Liver (tissue), 9 donors: ENCODE data around the gene MEAK7. TPM values are rescaled to one million over a fixed set of nuclear protein-coding genes. Genes with fewer than 3 reads are reported as not detected.

ENCODE experiments used
- DNase-seq: peaks from one replicate; pipeline ENCODE4 v3.0.0-alpha.2; 2017; ENCODE audit warnings: low spot score
- H3K27ac ChIP-seq, 2 donors: one replicate each; pipeline ENCODE4 v1.7.0; 2013; ENCODE audit warnings: inconsistent platforms in 2 of 2, low read length in 2 of 2, control low read depth in 1 of 2, low read depth in 1 of 2, mild to moderate bottlenecking in 1 of 2
- H3K27me3 ChIP-seq, 4 donors: one replicate each; pipeline versions ENCODE4 v1.6.1 to v1.7.0; 2013; ENCODE audit warnings: low read length in 3 of 4, inconsistent platforms in 1 of 4, mild to moderate bottlenecking in 1 of 4, moderate library complexity in 1 of 4; ENCODE audit not compliant: control insufficient read depth in 4 of 4, insufficient read depth in 4 of 4
- H3K36me3 ChIP-seq, 4 donors: one replicate each; pipeline versions ENCODE4 v1.6.1 to v1.7.0; 2013; ENCODE audit warnings: low read length in 3 of 4, mild to moderate bottlenecking in 3 of 4, low read depth in 1 of 4, moderate library complexity in 1 of 4; ENCODE audit not compliant: control insufficient read depth in 4 of 4, insufficient read depth in 3 of 4
- H3K4me1 ChIP-seq, 4 donors: one replicate each; pipeline versions ENCODE4 v1.6.1 to v1.7.0; 2013; ENCODE audit warnings: low read length in 3 of 4, mild to moderate bottlenecking in 3 of 4, moderate library complexity in 1 of 4; ENCODE audit not compliant: control insufficient read depth in 4 of 4, insufficient read depth in 4 of 4
- H3K4me3 ChIP-seq, 3 donors: one replicate each; pipeline versions ENCODE4 v1.6.1 to v1.7.0; 2013; ENCODE audit warnings: low read length in 3 of 3, control low read depth in 1 of 3, low read depth in 1 of 3, mild to moderate bottlenecking in 1 of 3
- H3K9ac ChIP-seq, 2 donors: one replicate each; pipeline ENCODE4 v1.7.0; 2013; ENCODE audit warnings: low read length in 2 of 2, mild to moderate bottlenecking in 2 of 2, moderate library complexity in 2 of 2, control low read depth in 1 of 2, low read depth in 1 of 2
- H3K9me3 ChIP-seq, 4 donors: one replicate each; pipeline versions ENCODE4 v1.6.1 to v1.7.0; 2013; ENCODE audit warnings: low read length in 3 of 4; ENCODE audit not compliant: control insufficient read depth in 4 of 4
- EGR1 ChIP-seq, 2 donors: IDR thresholded peaks; 2 replicates each; pipeline ENCODE4 v1.6.1; 2016 to 2018; ENCODE audit warnings: antibody characterized with exemption in 2 of 2, low read depth in 2 of 2
- FOXA1 ChIP-seq: IDR thresholded peaks from 2 replicates; pipeline ENCODE4 v1.6.1; 2016; ENCODE audit warnings: antibody characterized with exemption
- FOXA2 ChIP-seq: IDR thresholded peaks from 2 replicates; pipeline ENCODE4 v1.6.1; 2016; ENCODE audit warnings: antibody characterized with exemption
- GABPA ChIP-seq, 2 donors: IDR thresholded peaks in 1 of 2; conservative IDR thresholded peaks in 1 of 2; 2 replicates each; pipeline ENCODE4 v1.6.1; 2016; ENCODE audit warnings: antibody characterized with exemption in 2 of 2, mild to moderate bottlenecking in 1 of 2, moderate library complexity in 1 of 2
- HNF4A ChIP-seq, 2 donors: conservative IDR thresholded peaks; 2 replicates each; pipeline ENCODE4 v1.6.1; 2016; ENCODE audit warnings: antibody characterized with exemption in 2 of 2, mild to moderate bottlenecking in 2 of 2
- HNF4G ChIP-seq: IDR thresholded peaks from 2 replicates; pipeline ENCODE4 v1.6.1; 2016; ENCODE audit warnings: antibody characterized with exemption
- JUND ChIP-seq, 2 donors: IDR thresholded peaks; 2 replicates each; pipeline ENCODE4 v1.6.1; 2016; ENCODE audit warnings: antibody characterized with exemption in 2 of 2
- NR2F2 ChIP-seq: IDR thresholded peaks from 2 replicates; pipeline ENCODE4 v1.6.1; 2016; ENCODE audit warnings: antibody characterized with exemption
- RAD21 ChIP-seq, 2 donors: IDR thresholded peaks; 2 replicates each; pipeline ENCODE4 v1.6.1; 2016; ENCODE audit warnings: antibody characterized with exemption in 2 of 2, mild to moderate bottlenecking in 2 of 2
- RXRA ChIP-seq, 2 donors: IDR thresholded peaks; 2 replicates each; pipeline ENCODE4 v1.6.1; 2017 to 2018; ENCODE audit warnings: antibody characterized with exemption in 2 of 2, mild to moderate bottlenecking in 1 of 2
- SP1 ChIP-seq: IDR thresholded peaks from 2 replicates; pipeline ENCODE4 v1.6.1; 2018; ENCODE audit warnings: antibody characterized with exemption, mild to moderate bottlenecking
- TAF1 ChIP-seq: conservative IDR thresholded peaks from 2 replicates; pipeline ENCODE4 v1.6.1; 2016; ENCODE audit warnings: antibody characterized with exemption, mild to moderate bottlenecking
- YY1 ChIP-seq: IDR thresholded peaks from 2 replicates; pipeline ENCODE4 v1.6.1; 2016; ENCODE audit warnings: antibody characterized with exemption, mild to moderate bottlenecking
- WGBS: extraction: QIAGEN DNeasy Blood & Tissue Kit; methylation state at CpG from one replicate; pipeline ENCODE4 v1.1.7; 2013; 5-methylcytosine and 5-hydroxymethylcytosine counted together
- polyA plus RNA-seq, 2 donors: library from polyadenylated mRNA; stranded (reverse) in 1 of 2; unstranded in 1 of 2; fragments of 200-250 nt in 1 of 2; fragments of >200 nt in 1 of 2; fragmentation: Nextera tagmentation in 1 of 2; extraction: Ambion mirVana in 1 of 2; gene quantifications; one replicate each; pipeline versions ENCODE4 v1.2.1 to v1.2.3, GENCODE V29; 2013 to 2015
- total RNA-seq, 2 donors: library from RNA; depleted of rRNA; stranded (reverse); fragments of >200 nt; gene quantifications; one replicate each; pipeline ENCODE4 v1.2.3, GENCODE V29; 2014
- TF ChIP-seq, protein P1 (sequence below): IDR thresholded peaks from 2 replicates; pipeline ENCODE4 v1.6.1; 2016; ENCODE audit warnings: antibody characterized with exemption, mild to moderate bottlenecking
- TF ChIP-seq, protein P2 (sequence below): IDR thresholded peaks from 2 replicates; pipeline ENCODE4 v1.6.1; 2016; ENCODE audit warnings: antibody characterized with exemption
- TF ChIP-seq, protein P3 (sequence below): IDR thresholded peaks from 2 replicates; pipeline ENCODE4 v1.6.1; 2016; ENCODE audit warnings: antibody characterized with exemption
- TF ChIP-seq, protein P4 (sequence below): fragments of 150-350 bp; IDR thresholded peaks from 2 replicates; pipeline ENCODE4 v1.5.1; 2017; ENCODE audit warnings: improper control_type of control experiment, low read depth, low read length; ENCODE audit not compliant: missing input control
- donor health status: healthy.
- donor health status: healthy.
- donor health status: healthy.
- donor health status: healthy.
- donor health status: healthy.

Gene MEAK7
- total and polyA plus RNA-seq, 4 donors, result 1.3 to 4.0 (median 2.2) TPM

DNA sequence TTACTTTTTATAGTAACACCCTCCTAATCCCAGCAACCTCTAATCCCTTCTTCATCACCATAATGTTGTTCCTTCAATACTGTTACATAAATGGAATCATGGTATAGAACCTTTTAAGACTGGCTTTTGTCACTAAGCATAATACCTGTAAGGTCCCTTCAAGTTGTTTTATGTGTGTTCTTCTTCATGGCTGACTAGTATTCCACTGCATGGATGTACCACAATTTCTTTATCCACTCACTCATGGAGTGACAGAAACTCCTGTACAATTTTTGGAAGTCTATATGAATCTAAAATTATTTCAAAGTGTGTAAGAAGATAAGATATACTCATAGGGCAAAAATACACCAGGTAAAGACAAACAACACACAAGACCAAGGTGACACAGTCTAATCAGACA is 36.8 kb downstream of the MEAK7 start:
- DNase-seq, result no peak
- H3K27ac ChIP-seq, result no peak overlapping the region
- no peaks in the 10 kb centered on the region for H3K4me1 ChIP-seq
- H3K4me3 ChIP-seq, result no peak overlapping the region
- H3K9ac ChIP-seq, result no peak overlapping the region
- H3K27me3 ChIP-seq, result no peaks in the 10 kb centered on the region
- H3K36me3 ChIP-seq, result peaks cover 0 to 3% (median 0%) of the 10 kb centered on the region in 4 donors
- TF ChIP-seq SP1, result no peak
- TF ChIP-seq, protein P1, sequence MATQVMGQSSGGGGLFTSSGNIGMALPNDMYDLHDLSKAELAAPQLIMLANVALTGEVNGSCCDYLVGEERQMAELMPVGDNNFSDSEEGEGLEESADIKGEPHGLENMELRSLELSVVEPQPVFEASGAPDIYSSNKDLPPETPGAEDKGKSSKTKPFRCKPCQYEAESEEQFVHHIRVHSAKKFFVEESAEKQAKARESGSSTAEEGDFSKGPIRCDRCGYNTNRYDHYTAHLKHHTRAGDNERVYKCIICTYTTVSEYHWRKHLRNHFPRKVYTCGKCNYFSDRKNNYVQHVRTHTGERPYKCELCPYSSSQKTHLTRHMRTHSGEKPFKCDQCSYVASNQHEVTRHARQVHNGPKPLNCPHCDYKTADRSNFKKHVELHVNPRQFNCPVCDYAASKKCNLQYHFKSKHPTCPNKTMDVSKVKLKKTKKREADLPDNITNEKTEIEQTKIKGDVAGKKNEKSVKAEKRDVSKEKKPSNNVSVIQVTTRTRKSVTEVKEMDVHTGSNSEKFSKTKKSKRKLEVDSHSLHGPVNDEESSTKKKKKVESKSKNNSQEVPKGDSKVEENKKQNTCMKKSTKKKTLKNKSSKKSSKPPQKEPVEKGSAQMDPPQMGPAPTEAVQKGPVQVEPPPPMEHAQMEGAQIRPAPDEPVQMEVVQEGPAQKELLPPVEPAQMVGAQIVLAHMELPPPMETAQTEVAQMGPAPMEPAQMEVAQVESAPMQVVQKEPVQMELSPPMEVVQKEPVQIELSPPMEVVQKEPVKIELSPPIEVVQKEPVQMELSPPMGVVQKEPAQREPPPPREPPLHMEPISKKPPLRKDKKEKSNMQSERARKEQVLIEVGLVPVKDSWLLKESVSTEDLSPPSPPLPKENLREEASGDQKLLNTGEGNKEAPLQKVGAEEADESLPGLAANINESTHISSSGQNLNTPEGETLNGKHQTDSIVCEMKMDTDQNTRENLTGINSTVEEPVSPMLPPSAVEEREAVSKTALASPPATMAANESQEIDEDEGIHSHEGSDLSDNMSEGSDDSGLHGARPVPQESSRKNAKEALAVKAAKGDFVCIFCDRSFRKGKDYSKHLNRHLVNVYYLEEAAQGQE, result no peak
- TF ChIP-seq, protein P2, sequence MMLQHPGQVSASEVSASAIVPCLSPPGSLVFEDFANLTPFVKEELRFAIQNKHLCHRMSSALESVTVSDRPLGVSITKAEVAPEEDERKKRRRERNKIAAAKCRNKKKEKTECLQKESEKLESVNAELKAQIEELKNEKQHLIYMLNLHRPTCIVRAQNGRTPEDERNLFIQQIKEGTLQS, result no peak
- TF ChIP-seq NR2F2, result no peak
- TF ChIP-seq EGR1 (IDR thresholded peaks at IDR 0.05; ENCODE audit: low read depth in 2 of 2), result no peak
- TF ChIP-seq HNF4G, result no peak
- TF ChIP-seq FOXA2, result no peak
- TF ChIP-seq RXRA (IDR thresholded peaks at IDR 0.05), result no peak
- no peak for TF ChIP-seq FOXA1
- TF ChIP-seq, protein P3, sequence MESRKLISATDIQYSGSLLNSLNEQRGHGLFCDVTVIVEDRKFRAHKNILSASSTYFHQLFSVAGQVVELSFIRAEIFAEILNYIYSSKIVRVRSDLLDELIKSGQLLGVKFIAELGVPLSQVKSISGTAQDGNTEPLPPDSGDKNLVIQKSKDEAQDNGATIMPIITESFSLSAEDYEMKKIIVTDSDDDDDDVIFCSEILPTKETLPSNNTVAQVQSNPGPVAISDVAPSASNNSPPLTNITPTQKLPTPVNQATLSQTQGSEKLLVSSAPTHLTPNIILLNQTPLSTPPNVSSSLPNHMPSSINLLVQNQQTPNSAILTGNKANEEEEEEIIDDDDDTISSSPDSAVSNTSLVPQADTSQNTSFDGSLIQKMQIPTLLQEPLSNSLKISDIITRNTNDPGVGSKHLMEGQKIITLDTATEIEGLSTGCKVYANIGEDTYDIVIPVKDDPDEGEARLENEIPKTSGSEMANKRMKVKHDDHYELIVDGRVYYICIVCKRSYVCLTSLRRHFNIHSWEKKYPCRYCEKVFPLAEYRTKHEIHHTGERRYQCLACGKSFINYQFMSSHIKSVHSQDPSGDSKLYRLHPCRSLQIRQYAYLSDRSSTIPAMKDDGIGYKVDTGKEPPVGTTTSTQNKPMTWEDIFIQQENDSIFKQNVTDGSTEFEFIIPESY, result no peak
- no peak for TF ChIP-seq RAD21 (IDR thresholded peaks at IDR 0.05)
- no peak for TF ChIP-seq YY1
- TF ChIP-seq JUND (IDR thresholded peaks at IDR 0.05), result no peak
- TF ChIP-seq HNF4A (conservative IDR thresholded peaks at IDR 0.05), result no peak
- TF ChIP-seq TAF1, result no peak
- TF ChIP-seq, protein P4, sequence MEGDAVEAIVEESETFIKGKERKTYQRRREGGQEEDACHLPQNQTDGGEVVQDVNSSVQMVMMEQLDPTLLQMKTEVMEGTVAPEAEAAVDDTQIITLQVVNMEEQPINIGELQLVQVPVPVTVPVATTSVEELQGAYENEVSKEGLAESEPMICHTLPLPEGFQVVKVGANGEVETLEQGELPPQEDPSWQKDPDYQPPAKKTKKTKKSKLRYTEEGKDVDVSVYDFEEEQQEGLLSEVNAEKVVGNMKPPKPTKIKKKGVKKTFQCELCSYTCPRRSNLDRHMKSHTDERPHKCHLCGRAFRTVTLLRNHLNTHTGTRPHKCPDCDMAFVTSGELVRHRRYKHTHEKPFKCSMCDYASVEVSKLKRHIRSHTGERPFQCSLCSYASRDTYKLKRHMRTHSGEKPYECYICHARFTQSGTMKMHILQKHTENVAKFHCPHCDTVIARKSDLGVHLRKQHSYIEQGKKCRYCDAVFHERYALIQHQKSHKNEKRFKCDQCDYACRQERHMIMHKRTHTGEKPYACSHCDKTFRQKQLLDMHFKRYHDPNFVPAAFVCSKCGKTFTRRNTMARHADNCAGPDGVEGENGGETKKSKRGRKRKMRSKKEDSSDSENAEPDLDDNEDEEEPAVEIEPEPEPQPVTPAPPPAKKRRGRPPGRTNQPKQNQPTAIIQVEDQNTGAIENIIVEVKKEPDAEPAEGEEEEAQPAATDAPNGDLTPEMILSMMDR, result no peak
- peaks cover 0 to 10% (median 1%) of the 10 kb centered on the region in 4 donors for H3K9me3 ChIP-seq

DNA sequence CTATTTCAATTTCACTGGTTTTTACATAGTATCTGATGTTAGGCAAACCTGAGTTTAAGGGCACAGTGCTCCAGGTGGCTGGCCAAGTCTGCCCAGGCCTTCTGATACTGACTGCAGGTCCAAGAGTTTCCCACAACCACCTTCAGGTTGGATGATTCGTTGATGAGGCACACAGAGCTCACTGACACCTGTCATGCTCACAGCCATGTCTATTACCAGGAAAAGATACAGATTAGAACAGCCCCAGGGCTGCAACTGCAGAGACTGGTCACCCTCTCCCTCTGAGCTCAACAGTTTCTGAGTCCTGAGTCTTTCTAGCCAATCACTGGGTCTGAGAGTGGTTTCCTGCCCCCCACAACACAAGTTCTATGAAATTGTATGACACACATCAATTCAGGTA is 37.2 kb downstream of the MEAK7 start:
- WGBS, result 95% methylated on average over 1 of the region's 1 CpG
- H3K27ac ChIP-seq, result no peak overlapping the region
- TF ChIP-seq TAF1, result no peak
- no peak for TF ChIP-seq YY1
- no peak for TF ChIP-seq FOXA2
- TF ChIP-seq, protein P1, result no peak
- TF ChIP-seq GABPA (IDR thresholded peaks at IDR 0.05 in 1 of 2, conservative IDR thresholded peaks at IDR 0.05 in 1 of 2), result no peak
- no peak for TF ChIP-seq JUND (IDR thresholded peaks at IDR 0.05)
- TF ChIP-seq HNF4A (conservative IDR thresholded peaks at IDR 0.05), result no peak
- H3K9ac ChIP-seq, result no peak overlapping the region
- peak overlapping the region in 1 of 3 donors; percentile 22 for H3K4me3 ChIP-seq
- no peaks in the 10 kb centered on the region for H3K4me1 ChIP-seq
- peaks cover 0 to 10% (median 1%) of the 10 kb centered on the region in 4 donors for H3K9me3 ChIP-seq
- no peak for DNase-seq
- H3K27me3 ChIP-seq, result no peaks in the 10 kb centered on the region
- H3K36me3 ChIP-seq, result peaks cover 0 to 3% (median 0%) of the 10 kb centered on the region in 4 donors
